Stimulated activated CD4-positive, alpha-beta T cell treated with anti-CD3 and anti-CD28 coated beads, Interleukin-15, amount 100 ng/mL, for 24 hours (primary cell): Measurements from ENCODE around the gene RIBC1.
A peak's percentile ranks its signal among the peaks of the same experiment; 100 is the strongest.
"Not testable (repeated sequence)": the region's sequence is repeated elsewhere in the genome, so short reads cannot be mapped to it uniquely, and the experiment has no call there.

Experiments
- DNase-seq: peaks from one replicate; pipeline ENCODE4 v3.0.0-alpha.2; 2020

Gene RIBC1

DNA sequence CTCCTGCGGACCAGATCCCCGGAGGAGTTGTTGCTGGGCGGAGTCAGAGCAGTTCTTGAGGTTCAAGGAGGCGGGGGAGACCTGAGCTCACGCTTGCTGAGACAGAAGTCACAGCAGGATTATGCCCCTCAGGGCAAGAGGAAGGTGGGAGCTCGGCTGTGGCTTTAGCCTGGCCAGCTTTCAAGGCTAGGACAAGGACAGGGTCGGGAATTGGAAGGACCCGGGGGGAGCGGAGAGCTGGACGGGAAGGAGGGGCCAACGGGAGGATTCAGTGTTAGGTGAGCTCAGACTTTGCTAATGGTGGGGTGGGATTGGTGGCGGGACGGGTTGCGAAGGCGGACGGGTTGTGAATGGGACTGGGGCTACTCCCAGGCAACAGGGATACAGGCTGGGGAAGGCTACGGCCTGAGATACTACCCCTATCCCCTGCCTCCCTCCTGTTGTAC is at the start of gene RIBC1:
Gene RIBC1, plus strand, starts transcription at position 13 of the 446 bp plus-strand sequence. CDS start 3,404 bp downstream, outside the sequence.
- no peak for DNase-seq

DNA sequence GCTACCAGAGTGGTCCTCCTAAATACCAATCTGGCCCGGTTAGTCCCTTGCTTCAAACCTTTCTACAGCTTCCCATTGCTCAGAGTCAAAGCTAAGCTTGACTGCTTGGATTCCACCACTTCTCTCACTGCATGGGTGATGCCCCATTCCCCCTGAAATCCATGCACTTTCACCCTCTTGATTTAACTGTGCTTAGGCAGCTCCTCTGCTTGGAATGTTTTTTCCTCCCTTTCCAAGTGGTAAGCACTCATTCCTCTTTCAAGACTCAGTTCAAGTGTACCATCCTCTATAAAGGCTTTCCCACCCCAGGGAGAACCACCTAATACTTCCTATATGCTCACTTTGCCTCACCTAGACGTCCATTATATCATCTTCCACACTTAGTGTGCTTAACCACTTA is 49.4 kb upstream of the RIBC1 start:
- no peak for DNase-seq

DNA sequence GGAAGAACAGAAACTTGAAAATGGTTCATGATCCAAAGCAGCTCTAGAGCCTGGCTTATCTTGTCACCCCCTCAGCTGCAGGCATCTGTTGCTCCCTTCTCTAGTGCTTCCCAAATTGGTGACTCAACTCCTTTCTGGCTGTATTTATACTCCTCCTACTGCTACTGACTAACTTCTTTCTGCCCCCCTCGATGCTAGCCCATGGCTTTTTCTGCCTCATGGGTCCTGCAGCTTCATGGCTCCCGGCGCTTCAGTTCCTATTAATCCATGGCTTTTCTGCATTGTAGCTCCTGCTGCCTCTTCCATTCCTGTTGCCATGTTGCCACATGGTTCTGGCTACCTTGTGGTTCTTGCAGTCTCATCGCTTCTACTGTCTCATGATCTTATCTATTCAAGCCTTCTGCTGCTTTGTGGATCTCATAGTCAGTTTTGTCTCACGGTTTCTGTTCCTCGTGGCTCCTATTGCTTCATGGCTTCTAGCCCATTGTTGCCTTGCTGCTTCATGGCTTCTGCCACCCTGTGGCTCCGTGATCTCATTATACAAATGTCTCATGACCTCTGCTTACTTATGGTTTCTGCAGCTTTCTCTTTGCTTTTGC is 48.4 kb upstream of the RIBC1 start:
- DNase-seq = no peak

DNA sequence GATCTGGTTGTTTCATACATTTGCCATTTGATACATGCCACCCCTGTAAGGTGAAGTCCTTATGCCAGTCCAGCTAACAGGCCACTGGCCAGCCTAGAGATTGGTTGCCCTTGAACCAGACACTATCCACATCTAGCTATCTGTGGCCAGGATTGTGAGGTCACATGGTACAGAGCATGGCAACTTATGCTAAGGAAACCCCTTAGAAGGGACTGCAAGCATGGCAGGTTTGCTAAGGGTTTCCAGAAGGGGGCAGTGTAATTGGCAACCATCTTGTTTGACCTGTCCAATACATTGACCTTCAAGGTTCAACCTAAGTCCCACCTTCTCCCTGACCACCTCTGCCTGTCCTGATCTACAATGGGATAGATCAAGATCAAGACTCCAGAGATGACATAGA is 47.8 kb upstream of the RIBC1 start:
- no peak for DNase-seq

DNA sequence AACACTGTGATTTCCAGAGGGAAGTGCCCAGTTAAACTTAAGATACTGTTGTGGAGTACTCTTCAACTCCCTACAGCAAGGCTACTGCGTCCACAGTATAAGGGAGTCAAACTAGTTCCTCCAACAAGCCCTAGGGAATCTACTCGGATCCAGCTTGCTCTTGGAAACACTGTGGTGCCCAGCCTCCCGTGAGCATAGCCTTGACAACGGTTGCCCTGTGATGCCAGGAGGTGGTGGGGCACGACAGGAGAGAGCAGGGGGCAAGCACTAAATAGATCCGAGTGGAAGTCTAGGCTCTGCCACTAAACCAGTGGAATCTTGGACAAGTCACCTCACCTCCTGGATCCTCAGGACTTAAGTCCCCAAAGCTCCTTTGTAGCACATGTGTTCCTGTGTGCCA is 45.8 kb upstream of the RIBC1 start:
- no peak for DNase-seq

DNA sequence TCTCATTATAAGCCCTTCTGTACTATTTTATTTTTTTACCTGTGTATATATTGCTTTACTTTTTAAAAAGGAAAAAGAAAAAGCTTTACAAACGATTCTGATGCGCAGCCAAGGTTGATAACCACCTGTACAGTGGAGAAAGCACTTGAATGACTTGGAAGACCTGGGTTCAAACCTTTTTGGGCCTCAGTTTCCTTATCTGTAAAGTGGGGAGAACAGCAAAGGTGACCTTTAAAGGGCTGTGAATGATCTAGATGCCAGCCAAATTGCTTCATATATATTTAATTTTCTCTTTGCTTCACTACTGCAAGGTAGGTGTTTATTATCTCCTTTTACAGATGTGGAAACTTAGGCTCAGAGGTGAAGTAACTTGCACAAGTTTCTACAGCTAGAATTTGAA is 45.2 kb upstream of the RIBC1 start:
- DNase-seq = no peak

DNA sequence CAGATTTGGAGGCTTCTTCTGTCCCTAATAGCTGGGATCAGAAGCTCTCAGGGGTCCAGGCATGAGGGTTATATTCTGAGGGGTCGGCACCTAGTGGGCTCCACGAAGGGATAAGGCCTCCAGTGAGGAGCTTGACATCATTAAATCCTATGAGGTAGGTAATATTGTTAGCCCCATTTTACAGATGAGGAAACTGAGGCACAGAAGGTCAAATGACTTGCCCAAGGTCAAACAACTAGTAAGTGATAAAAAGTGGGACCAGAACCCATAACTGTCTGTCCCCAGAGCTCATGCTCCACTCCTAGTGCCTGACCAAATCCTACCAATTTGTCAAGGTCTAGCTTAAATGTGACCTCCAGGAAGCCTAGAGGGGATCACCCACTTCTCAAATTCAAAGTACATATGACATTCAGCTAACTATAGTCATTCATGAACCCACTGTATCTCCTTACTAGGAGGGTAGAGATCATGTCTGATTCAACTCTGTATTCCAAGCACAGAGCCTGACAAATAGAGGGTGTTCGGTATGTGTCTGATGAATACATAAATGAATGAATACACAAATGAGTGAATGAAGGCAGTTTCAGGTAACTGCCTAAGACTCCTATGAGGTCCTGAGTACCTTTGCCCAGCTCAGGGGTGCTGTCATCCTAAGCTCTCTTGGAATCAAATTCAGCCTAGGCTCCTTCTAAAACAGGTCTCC is 43.5 kb upstream of the RIBC1 start:
- DNase-seq = no peak

DNA sequence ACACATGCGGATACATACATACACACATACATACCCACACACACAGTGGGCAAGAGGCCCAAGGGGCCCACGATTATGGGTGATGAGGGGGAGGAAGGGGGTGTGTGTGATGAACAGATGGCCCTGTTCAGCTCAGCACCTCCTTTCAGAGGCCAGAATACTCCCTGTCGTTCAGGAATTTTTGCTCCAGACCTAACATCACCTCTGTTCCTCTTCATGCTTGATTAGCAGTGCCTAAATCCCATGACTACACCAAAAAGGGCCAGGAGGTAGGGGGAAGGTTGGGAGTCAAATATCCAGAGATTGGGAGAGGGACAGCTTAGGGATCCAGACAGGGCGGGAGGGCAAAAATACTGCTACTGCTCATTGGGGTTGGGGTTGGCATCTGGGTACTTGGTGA is 42.9 kb upstream of the RIBC1 start:
- DNase-seq = no peak

DNA sequence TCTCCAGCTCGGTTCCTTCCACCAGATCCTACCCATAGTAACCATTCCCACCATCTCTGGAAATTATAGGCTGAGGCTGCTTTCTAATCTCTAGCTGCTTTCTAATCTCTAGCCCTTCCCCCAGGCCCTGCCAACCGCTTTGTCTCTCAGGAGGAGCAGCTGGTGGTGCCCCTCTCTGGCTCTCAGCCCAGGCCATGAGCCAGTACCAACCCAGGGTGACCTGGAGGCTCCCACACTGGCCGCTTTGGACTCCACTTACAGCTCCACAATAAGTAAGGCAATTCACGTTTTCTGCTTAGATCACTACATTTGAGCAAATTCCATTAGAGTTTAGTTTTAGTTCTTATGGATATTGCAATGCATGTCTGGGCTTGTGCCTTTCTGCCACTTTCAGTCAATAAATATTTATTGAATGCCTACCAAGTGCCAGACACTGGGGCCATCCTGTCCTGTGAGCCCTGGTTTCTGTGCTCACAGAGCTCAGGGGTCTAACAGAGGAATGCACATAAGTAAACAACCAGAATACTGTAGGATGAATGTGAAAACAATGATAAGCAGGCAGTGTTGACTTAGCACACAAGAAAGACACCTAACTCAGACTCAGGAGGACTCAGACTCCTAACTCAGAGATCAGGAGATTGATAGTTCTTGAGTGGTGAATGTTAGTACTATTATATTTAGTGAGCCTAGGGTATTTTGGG is 39.1 kb upstream of the RIBC1 start:
- DNase-seq = no peak

DNA sequence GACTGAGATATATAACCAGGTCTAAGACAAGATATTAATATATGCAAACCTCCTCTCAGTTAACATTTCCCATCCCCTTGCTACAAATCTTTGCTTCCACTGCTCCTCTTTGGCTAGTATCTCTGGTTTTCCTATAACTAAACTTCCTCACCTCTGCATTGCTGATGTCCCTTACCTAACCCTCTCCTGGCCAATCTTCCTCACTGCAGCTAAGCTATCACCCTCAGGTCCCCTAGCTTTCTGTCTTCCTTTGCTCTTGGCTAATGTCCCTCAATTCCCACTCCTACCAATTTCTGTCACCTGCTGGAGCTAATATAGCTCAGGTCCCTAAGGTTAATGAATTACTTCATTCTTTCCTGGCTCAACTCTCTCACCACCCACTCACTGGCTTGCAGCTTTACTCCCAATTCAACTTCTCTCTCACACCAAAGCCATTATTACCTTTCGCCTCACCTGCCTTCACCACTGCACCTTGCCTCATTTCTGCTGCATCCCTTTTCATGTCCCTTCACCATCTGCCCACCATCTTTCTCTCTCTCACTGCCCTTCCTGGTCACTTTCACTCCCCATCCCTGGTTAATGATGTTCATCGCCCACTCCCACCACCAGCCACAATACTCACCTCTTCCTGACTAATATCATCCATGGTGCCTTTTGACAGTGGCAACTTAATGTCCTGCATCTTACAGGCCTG is 26.9 kb upstream of the RIBC1 start:
- DNase-seq = no peak

DNA sequence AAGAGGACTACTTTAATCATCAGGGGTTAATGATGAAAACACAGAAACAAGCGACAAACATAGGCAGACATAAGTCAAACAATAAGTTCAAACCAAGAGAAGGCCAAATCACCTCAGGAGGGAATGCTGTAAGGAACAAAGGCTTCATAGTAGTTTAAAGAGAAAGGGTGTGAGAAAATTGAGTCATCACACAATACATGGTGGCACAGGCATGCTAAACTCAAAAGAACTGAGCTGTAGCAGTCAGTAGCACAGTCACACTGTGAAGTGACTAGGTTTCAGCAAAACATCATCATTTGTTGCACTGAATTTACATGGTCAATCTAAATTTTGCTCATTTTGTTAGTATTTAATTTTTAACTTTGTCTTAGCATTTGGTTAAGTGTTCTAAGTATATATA is 24.5 kb upstream of the RIBC1 start:
- DNase-seq = no peak

DNA sequence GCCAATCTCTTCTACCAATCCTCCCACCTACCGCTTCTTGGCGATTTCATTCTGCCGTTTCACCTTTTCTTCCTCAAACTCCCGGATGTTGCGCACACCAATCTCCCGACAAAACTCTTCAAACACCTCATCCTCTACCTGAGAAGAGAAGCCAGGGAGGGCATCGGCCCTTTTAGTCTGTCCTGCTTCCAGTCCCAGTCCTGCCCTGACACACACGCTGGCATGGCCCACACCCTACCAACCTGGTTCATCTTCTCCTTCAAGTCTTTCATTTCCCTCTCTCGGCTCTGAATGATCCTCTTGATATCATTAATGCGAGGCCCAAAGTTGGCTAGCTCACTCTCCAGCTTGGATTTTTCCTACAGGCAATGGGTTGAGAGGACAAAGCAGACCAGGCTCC is 19.1 kb upstream of the RIBC1 start:
- DNase-seq = no peak

DNA sequence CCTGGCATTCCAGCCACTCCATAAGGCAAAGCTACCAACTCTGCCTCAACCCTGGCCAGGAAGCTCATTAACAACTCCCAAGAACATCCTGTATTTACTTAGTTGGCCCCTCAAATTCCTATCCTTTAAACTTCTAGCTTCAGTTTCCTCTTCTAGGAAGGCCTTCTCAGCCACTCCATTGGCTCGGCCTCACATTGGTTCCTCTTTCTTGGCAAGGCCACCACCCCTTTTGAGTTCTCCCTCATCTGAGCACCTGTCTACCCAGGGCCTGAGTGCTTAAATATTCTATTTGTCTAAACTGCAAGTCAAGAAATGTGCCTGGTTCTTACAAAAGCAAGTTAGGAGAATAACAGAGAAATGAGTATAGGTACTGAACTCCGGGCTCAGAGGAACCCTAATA is 10.2 kb upstream of the RIBC1 start:
- DNase-seq = no peak

DNA sequence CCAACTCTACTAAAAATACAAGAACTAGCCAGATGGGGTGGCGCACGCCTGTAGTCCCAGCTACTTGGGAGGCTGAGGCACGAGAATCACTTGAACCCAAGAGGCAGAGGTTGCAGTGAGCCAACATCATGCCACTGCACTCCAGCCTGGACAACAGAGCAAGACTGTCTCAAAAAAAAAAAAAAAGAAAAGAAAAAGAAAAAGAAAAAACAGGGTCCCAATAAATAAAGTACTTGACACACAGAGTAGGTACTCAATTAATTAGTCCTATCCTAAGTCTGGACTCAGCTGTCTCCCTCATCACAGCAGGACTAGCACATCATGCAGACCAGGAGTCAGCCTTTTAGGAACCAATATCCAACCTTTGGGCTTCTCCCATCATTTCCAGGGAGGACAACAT is 2.3 kb upstream of the RIBC1 start:
- DNase-seq = not testable (repeated sequence)

DNA sequence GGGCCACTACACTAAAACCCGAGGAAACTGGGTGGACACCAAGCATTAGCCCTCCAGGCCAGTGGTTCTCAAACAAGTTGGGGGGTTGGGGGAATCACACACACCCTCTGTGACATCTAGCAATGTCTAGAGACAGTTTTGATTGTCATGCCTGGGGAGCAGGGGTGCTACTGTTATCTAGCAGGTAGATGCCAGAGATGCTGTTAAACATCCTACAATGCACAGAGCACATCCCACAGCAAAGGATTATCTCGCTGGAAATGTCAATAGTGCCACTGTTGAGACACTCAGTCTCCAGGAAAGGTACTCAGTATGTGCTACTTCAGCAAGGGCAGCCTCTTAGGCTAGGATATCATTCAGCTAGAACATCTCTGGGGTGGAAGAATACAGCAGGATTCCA is 1.5 kb upstream of the RIBC1 start:
- DNase-seq = no peak

DNA sequence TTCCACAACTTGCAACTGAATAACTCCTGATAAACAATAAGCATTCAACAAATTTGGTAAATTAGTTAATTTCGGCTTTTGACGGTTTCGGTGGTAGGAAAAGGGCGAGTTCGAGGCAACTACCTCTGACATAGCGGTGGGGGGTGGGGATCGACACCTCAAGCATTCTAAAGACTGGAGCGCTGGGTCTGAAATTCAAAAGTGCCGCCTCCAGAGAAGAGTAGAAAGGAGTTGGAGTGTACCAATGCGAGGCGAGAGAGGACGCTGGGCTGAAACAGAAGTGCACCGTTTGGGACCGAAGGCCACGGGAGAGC is 944 bp upstream of the RIBC1 start:
- no peak for DNase-seq

DNA sequence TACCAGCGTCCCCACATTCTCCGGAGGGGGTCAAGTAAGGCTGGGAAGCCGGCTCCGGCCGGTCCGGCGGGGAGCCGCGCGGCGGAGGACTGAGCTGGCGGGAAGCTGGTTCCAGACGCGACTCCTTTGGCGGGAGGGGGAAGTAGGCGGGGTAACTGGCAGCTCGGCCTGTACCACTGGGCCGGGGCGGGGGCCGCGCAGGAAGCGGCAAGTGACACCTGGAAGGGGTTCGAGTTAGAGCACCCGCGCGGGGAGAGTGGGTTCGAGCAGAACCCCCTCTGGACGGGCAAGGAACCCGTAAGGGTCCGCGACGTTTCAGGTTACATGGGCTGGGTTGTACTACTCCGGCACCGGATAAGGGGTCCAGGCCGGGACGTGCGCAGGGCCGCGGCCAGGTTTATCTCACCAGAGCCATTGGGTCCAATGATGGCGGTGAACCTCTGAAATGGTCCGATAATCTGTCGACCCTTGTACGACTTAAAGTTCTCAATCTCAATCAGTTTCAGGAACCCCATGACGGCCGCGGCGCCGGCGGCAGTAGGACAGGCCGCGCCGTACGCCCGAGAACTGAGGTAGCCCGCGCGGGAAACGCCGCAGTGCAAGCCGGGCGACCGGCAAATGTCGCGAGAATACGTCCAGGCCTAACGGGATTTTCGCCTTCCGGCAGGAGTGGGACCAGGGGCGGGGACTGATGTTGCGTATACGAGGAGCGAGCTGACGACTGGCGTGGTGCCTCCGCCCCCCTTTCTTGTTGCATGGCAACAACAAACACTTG is 400 bp upstream of the RIBC1 start, which contains the start of gene SMC1A:
Gene SMC1A, minus strand, starts transcription at position 569 of the 775 bp plus-strand sequence. Its CDS starts 54 bp downstream, at position 515.
- peak; percentile 96 for DNase-seq

DNA sequence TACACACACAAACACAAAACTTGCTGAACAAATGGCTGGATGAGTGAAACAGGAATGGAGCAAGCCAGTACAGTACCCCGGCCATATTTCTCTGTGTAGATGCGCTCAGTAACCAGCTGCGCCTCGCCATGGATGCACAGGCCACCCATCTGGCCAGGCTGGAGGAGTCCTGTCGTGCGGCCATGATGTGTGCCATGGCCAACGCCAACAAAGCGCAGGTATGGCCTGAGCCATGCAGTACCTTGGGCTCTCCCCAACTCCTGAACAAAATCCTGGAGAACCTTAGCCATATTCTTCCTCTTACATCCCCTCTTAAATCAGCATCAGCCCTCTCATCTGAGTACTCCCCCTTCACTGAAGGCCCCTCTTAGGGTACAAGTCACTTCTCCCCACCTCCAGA is 7.1 kb downstream of the RIBC1 start:
- DNase-seq = no peak

DNA sequence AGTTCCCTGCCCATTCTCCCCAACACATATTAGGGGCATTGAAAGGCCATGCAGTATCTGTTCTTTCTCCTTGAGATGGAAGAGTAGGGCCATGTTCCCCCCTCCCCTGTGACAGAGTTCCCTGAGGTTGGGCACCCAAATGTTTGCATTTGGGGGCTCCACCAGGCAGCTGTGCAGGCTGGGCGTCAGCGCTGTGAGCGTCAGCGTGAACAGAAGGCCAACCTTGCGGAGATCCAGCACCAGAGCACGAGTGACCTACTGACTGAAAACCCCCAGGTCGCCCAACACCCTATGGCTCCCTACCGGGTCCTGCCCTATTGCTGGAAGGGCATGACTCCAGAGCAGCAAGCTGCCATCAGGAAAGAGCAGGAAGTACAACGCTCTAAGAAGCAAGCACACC is 7.6 kb downstream of the RIBC1 start:
- no peak for DNase-seq

DNA sequence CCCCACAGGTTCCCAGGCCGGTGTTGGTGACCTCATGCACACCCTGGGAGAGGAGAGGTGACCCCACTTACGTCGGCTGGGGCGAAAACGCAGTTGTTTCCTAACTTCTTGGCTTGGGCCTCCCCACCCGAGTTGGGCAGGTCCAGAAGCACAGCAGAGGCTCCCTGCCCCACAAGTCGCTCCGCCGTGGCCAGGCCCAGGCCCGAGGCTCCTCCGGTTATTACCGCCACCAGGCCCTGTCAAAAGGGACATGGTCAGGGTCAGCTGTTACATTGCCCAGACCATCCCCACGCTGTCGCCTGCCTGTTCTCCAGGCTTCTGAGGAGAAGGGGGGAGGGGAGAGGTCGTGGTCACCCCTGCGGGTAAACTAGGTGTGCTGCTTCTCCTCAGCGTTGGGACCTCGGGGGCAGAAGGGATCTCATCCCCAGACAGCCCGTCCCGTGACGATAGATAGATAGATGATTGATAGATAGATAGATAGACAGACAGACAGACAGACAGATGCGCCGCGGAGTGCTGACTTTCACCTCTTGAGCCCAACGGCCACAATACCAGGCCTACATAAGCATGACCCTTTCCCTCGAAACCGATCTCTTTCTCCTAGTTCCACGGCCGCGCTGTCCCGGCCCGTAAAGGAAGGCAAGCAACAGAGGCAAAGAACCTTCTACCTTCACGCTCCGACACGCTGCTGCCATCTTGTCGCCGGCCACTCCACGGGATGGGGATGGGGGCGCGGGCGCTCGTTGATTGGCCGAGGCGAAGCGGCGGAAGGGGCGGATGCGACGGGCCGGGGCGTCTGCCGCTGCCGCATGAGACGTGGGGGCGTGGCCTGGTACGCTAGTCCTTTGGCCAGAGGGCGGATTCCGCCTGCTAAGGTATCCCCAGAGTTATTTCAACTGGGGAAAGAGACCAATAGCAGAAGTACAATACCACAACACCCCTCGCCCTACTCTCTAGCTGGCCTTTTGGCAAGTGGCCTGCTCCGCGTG is 11.3 kb downstream of the RIBC1 start, which contains the start of gene HSD17B10:
Gene HSD17B10, minus strand, starts transcription at position 720 of the 989 bp plus-strand sequence. Its CDS starts 25 bp downstream, at position 695.
- DNase-seq = peak; percentile 93

DNA sequence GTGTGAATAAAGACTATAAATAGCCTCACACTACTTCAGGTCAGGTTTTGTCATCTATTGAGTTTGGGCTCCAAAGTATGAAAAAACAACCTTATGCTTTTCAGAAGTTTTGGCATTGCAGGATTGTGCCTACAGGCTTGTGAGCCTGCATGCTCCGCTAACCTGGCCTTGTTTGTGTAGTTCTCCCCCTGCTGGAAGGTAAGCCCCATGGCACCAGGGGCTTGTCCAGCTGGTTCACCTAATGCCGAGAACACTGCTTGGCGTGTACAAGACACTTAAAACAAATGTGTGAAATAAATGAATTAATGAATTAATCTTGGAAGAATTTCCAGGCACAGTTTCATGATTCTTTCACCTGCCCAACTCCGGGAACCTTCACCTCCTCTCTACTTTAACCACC is 13.3 kb downstream of the RIBC1 start:
- DNase-seq = peak; percentile 70
